Astrocyte (in vitro differentiated cells and primary cell): ENCODE measurements around the gene CSRP2. TPM values are rescaled to one million over a fixed set of nuclear protein-coding genes. Genes with fewer than 3 reads are reported as not detected.

Experiments
- DNase-seq: peaks from one replicate; pipeline ENCODE4 v3.0.0-alpha.2; 2010; ENCODE audit warnings: low read depth
- FAIRE-seq: peaks from 2 replicates; lab custom pipeline; 2011; peaks lifted over from hg19 to GRCh38; lab: Jason Lieb, UNC
- H2AFZ ChIP-seq: 2 replicates; pipeline ENCODE4 v1.6.0; 2012; ENCODE audit warnings: low read depth, low read length, inconsistent platforms
- H3K27ac ChIP-seq: 2 replicates; pipeline ENCODE4 v1.5.1; 2011; ENCODE audit warnings: low read depth, low read length, inconsistent platforms
- H3K27me3 ChIP-seq: 2 replicates; pipeline ENCODE4 v1.6.0; 2011; ENCODE audit warnings: low read length, inconsistent platforms; ENCODE audit not compliant: insufficient read depth
- H3K36me3 ChIP-seq: 2 replicates; pipeline ENCODE4 v1.5.1; 2011; ENCODE audit warnings: low read length, inconsistent platforms; ENCODE audit not compliant: insufficient read depth
- H3K4me1 ChIP-seq: 2 replicates; pipeline ENCODE4 v1.5.1; 2011; ENCODE audit warnings: low read length, inconsistent platforms; ENCODE audit not compliant: insufficient read depth
- H3K4me2 ChIP-seq: 2 replicates; pipeline ENCODE4 v1.6.0; 2012; ENCODE audit warnings: low read length, inconsistent platforms
- H3K4me3 ChIP-seq: 2 replicates; pipeline ENCODE4 v1.5.1; 2011; ENCODE audit warnings: low read depth, mild to moderate bottlenecking, low read length, inconsistent platforms; ENCODE audit not compliant: insufficient read depth
- H3K79me2 ChIP-seq: 2 replicates; pipeline ENCODE4 v1.6.0; 2012; ENCODE audit warnings: mild to moderate bottlenecking, low read length, inconsistent platforms; ENCODE audit not compliant: insufficient read depth
- H3K9ac ChIP-seq: 2 replicates; pipeline ENCODE4 v1.6.0; 2012; ENCODE audit warnings: mild to moderate bottlenecking, low read length, inconsistent platforms
- H3K9me3 ChIP-seq: 2 replicates; pipeline ENCODE4 v1.5.1; 2012; ENCODE audit warnings: low read depth, mild to moderate bottlenecking, low read length, inconsistent platforms; ENCODE audit not compliant: insufficient read depth
- H4K20me1 ChIP-seq: 2 replicates; pipeline ENCODE4 v1.6.0; 2012; ENCODE audit warnings: low read length, inconsistent platforms; ENCODE audit not compliant: insufficient read depth
- H3K27ac Mint-ChIP-seq: one replicate; pipeline ENCODE4 v1.8.0; 2021; ENCODE audit warnings: mild to moderate bottlenecking, mixed read lengths; ENCODE audit not compliant: unreplicated experiment
- H3K27me3 Mint-ChIP-seq: one replicate; pipeline ENCODE4 v1.8.0; 2021; ENCODE audit warnings: low read depth, mixed read lengths; ENCODE audit not compliant: unreplicated experiment
- H3K36me3 Mint-ChIP-seq: one replicate; pipeline ENCODE4 v1.8.0; 2021; ENCODE audit warnings: low read depth, mixed read lengths; ENCODE audit not compliant: unreplicated experiment
- H3K4me1 Mint-ChIP-seq: one replicate; pipeline ENCODE4 v1.8.0; 2021; ENCODE audit warnings: low read depth, mixed read lengths; ENCODE audit not compliant: unreplicated experiment
- H3K4me3 Mint-ChIP-seq: one replicate; pipeline ENCODE4 v1.8.0; 2021; ENCODE audit warnings: mild to moderate bottlenecking, moderate library complexity, mixed read lengths; ENCODE audit not compliant: unreplicated experiment
- H3K9me3 Mint-ChIP-seq: one replicate; pipeline ENCODE4 v1.8.0; 2021; ENCODE audit warnings: mild to moderate bottlenecking, mixed read lengths; ENCODE audit not compliant: unreplicated experiment
- EZH2 ChIP-seq: IDR thresholded peaks from 2 replicates; pipeline ENCODE4 v1.6.1; 2012; ENCODE audit warnings: mild to moderate bottlenecking, low read length, inconsistent platforms; ENCODE audit not compliant: insufficient read depth
- total RNA-seq: library from RNA; stranded (reverse); gene quantifications from 2 replicates; pipeline ENCODE4 v1.2.1, GENCODE V29; 2021
- TF ChIP-seq, protein P1 (sequence below): IDR thresholded peaks from 2 replicates; pipeline ENCODE4 v1.5.1; 2011; ENCODE audit warnings: low read depth, mild to moderate bottlenecking, inconsistent platforms, low read length, moderate library complexity; ENCODE audit not compliant: insufficient read depth

CSRP2 gene
- total RNA-seq, 1 donor from 2014 or later = 265 TPM

DNA sequence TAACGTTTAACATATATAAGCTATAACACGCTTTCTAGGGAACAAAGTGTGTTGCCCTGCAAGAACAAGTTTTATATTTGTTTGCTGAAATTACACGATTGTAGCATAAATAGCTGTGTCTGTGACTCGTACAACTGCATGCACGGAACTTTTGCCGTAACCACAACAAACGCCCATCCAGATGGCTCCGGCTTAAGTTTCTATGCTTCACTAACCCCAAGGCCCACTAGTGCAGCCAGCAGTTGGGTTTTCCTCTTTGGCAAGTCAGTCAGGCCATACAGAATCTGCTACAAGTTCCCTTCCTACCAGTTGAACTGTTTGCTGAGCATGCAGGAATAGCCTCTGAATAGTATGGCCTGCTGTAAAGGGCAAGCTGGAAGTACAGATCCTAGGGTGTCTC lies 12.1 kb downstream of the CSRP2 start:
- H4K20me1 ChIP-seq = no peaks in the 10 kb centered on the region
- peak overlapping the region; percentile 67 for H3K9ac ChIP-seq
- Mint-ChIP-seq H3K36me3 (peaks cover 31% of the 10 kb centered on the region), H3K27ac (peak overlapping the region; percentile 91), H3K9me3 (no peaks in the 10 kb centered on the region), H3K4me1 (peaks cover 76% of the 10 kb centered on the region), H3K27me3 (no peaks in the 10 kb centered on the region), H3K4me3 (peak overlapping the region; percentile 35)
- peak overlapping the region; percentile 77 for H3K4me2 ChIP-seq
- peaks cover under 1% of the 10 kb centered on the region for H3K36me3 ChIP-seq
- H3K4me1 ChIP-seq = peaks cover 53% of the 10 kb centered on the region
- H3K9me3 ChIP-seq = no peaks in the 10 kb centered on the region
- no peaks in the 10 kb centered on the region for H3K27me3 ChIP-seq
- H3K4me3 ChIP-seq = peak overlapping the region; percentile 2
- H3K79me2 ChIP-seq = peaks cover 36% of the 10 kb centered on the region
- peak overlapping the region; percentile 62 for H3K27ac ChIP-seq
- no peak for TF ChIP-seq EZH2
- FAIRE-seq = peak; percentile 20
- no peak overlapping the region for H2AFZ ChIP-seq
- peak; percentile 80 for DNase-seq

DNA sequence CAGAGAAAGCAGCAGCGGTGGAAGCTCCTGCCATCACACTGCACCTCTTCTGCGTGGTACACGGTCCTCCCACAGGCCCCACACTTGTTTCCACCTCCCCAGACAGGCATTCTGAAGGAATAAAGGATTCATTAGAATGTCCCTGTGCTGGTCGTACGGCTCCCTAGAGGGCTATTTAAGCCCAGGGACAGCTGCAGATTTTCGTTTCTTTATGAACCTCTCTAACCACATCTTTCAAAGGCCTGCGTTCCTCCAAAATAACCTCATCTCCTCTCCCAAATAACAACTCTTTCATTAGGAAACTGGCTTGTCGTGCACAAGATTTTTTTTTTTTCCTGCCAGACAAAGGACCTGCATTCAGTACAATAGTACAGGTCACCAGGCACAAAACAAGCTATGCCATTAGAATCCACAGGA lies 12.7 kb downstream of the CSRP2 start:
- DNase-seq (peak; percentile 52), FAIRE-seq (no peak)
- H4K20me1 ChIP-seq = no peaks in the 10 kb centered on the region
- H3K4me1 Mint-ChIP-seq = peaks cover 76% of the 10 kb centered on the region
- TF ChIP-seq, protein P1, sequence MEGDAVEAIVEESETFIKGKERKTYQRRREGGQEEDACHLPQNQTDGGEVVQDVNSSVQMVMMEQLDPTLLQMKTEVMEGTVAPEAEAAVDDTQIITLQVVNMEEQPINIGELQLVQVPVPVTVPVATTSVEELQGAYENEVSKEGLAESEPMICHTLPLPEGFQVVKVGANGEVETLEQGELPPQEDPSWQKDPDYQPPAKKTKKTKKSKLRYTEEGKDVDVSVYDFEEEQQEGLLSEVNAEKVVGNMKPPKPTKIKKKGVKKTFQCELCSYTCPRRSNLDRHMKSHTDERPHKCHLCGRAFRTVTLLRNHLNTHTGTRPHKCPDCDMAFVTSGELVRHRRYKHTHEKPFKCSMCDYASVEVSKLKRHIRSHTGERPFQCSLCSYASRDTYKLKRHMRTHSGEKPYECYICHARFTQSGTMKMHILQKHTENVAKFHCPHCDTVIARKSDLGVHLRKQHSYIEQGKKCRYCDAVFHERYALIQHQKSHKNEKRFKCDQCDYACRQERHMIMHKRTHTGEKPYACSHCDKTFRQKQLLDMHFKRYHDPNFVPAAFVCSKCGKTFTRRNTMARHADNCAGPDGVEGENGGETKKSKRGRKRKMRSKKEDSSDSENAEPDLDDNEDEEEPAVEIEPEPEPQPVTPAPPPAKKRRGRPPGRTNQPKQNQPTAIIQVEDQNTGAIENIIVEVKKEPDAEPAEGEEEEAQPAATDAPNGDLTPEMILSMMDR = no peak
- TF ChIP-seq EZH2 = no peak
- peak overlapping the region; percentile 67 for H3K9ac ChIP-seq
- H3K9me3 ChIP-seq = no peaks in the 10 kb centered on the region
- peak overlapping the region; percentile 2 for H3K4me3 ChIP-seq
- peak overlapping the region; percentile 23 for H3K4me3 Mint-ChIP-seq
- no peak overlapping the region for H2AFZ ChIP-seq
- H3K79me2 ChIP-seq = peaks cover 34% of the 10 kb centered on the region
- H3K27ac Mint-ChIP-seq = peak overlapping the region; percentile 91
- no peaks in the 10 kb centered on the region for H3K27me3 ChIP-seq
- peaks cover 4% of the 10 kb centered on the region for H3K36me3 ChIP-seq
- peak overlapping the region; percentile 77 for H3K4me2 ChIP-seq
- H3K4me1 ChIP-seq = peaks cover 53% of the 10 kb centered on the region
- peak overlapping the region; percentile 62 for H3K27ac ChIP-seq
- H3K36me3 Mint-ChIP-seq = peaks cover 32% of the 10 kb centered on the region
- H3K27me3 Mint-ChIP-seq = no peaks in the 10 kb centered on the region
- no peaks in the 10 kb centered on the region for H3K9me3 Mint-ChIP-seq

DNA sequence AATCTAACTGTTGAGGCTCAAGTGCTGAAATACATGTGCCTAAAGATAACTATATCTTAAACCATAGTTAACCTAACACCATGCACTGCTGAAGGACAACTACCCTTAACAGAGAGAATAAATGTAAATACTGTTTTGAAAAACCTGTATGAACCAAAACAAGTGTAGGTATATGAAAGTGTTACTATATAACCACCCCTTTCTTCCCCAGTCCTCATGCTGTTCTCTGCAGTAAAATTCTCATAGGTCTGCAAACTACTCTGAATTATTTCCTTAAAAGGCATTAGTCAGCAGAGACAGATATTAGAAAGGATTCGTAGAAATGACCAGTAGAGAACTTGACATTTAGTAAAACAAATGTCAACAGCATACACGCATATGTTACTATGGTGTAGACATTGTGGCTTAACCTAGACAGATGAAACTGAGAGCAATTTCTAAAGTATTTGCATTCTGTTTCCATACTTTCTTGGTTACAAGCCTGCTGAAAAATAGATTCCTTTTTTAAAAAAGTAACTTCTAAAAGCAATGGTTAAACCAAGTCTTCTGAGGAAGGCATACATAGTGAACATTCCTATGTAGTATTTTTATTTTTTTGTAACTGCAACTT lies 13.9 kb downstream of the CSRP2 start:
- no peak overlapping the region for H2AFZ ChIP-seq
- Mint-ChIP-seq H3K9me3 (no peaks in the 10 kb centered on the region), H3K27ac (peak overlapping the region; percentile 97), H3K4me3 (no peak overlapping the region), H3K36me3 (peaks cover 26% of the 10 kb centered on the region), H3K4me1 (peaks cover 74% of the 10 kb centered on the region), H3K27me3 (no peaks in the 10 kb centered on the region)
- no peaks in the 10 kb centered on the region for H3K27me3 ChIP-seq
- peak overlapping the region; percentile 62 for H3K27ac ChIP-seq
- DNase-seq (peak; percentile 43), FAIRE-seq (no peak)
- TF ChIP-seq, protein P1 = no peak
- no peak for TF ChIP-seq EZH2
- H3K79me2 ChIP-seq = peaks cover 30% of the 10 kb centered on the region
- H3K4me2 ChIP-seq = peak overlapping the region; percentile 77
- no peaks in the 10 kb centered on the region for H4K20me1 ChIP-seq
- H3K36me3 ChIP-seq = peaks cover 7% of the 10 kb centered on the region
- H3K4me1 ChIP-seq = peaks cover 52% of the 10 kb centered on the region
- H3K4me3 ChIP-seq = no peak overlapping the region
- no peaks in the 10 kb centered on the region for H3K9me3 ChIP-seq
- no peak overlapping the region for H3K9ac ChIP-seq
